Measurements from ENCODE around the gene TSPAN32.
"Not testable (repeated sequence)": the region's sequence is repeated elsewhere in the genome, so short reads cannot be mapped to it uniquely, and the experiment has no call there.

TSPAN32 gene

DNA sequence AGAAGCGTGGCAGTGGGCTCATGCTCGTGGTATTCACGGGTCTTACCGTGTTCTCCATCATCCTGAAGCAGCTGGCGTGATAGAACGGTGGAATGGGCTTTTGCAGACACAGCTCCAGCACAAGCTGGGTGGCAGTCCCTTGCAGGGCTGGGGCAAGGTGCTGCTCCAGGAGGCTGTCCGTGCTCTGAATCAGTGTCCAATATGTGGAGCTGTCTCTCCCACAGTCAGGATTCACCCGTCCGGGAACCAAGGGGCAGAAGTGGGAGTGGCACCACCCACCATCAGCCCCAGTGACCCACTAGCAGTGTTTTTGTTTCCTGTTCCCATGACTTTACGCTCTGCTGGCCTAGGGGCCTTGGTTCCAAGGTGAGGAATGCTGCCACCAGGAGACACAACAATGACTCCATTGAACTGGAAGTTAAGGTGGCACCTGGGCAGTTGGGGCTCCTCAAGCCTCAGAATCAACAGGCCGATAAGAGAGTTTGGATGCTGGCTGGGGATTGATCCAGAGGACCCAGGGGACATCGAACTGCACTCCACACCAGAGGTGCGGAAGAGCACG, 58.3 kb downstream of the TSPAN32 start:
- no peaks in the 10 kb centered on the region for H3K4me1 Mint-ChIP-seq
- H3K9me3 Mint-ChIP-seq: peaks cover 3% of the 10 kb centered on the region
- H3K4me3 Mint-ChIP-seq: no peak overlapping the region
- TF ChIP-seq, protein P1, sequence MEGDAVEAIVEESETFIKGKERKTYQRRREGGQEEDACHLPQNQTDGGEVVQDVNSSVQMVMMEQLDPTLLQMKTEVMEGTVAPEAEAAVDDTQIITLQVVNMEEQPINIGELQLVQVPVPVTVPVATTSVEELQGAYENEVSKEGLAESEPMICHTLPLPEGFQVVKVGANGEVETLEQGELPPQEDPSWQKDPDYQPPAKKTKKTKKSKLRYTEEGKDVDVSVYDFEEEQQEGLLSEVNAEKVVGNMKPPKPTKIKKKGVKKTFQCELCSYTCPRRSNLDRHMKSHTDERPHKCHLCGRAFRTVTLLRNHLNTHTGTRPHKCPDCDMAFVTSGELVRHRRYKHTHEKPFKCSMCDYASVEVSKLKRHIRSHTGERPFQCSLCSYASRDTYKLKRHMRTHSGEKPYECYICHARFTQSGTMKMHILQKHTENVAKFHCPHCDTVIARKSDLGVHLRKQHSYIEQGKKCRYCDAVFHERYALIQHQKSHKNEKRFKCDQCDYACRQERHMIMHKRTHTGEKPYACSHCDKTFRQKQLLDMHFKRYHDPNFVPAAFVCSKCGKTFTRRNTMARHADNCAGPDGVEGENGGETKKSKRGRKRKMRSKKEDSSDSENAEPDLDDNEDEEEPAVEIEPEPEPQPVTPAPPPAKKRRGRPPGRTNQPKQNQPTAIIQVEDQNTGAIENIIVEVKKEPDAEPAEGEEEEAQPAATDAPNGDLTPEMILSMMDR (IDR thresholded peaks at IDR 0.05; ENCODE audit: unreplicated experiment in 3 of 3): no peak
- H3K36me3 Mint-ChIP-seq (ENCODE audit: low read depth): no peaks in the 10 kb centered on the region
- H3K27me3 Mint-ChIP-seq (ENCODE audit: low read depth): peaks cover 11% of the 10 kb centered on the region
- H3K27ac Mint-ChIP-seq: no peak overlapping the region

DNA sequence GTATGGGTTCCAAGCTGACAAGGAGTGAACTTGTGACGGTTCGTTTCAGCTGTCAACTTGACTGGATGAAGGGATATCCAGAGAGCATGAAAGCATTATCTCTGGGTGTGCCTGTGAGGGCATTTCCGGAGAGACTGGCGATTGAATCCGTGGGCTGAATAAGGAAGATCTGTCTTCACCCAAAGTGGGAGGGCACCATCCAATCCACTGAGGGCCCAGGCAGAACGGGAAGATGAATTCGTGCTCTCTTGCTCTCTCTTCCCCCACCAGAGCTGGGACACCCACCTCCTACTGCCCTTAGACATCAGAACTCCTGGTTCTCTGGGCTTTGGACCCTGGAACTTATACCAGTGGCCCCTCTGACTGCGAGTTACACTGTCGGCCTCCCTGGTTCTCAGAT, 59.8 kb downstream of the TSPAN32 start:
- TF ChIP-seq, protein P1 (IDR thresholded peaks at IDR 0.05; ENCODE audit: unreplicated experiment in 3 of 3): no peak
- Mint-ChIP-seq H3K9me3 (peaks cover under 1% of the 10 kb centered on the region), H3K4me3 (no peak overlapping the region), H3K27ac (no peak overlapping the region), H3K4me1 (no peaks in the 10 kb centered on the region), H3K27me3 (ENCODE audit: low read depth) (peaks cover 6% of the 10 kb centered on the region), H3K36me3 (ENCODE audit: low read depth) (no peaks in the 10 kb centered on the region)

DNA sequence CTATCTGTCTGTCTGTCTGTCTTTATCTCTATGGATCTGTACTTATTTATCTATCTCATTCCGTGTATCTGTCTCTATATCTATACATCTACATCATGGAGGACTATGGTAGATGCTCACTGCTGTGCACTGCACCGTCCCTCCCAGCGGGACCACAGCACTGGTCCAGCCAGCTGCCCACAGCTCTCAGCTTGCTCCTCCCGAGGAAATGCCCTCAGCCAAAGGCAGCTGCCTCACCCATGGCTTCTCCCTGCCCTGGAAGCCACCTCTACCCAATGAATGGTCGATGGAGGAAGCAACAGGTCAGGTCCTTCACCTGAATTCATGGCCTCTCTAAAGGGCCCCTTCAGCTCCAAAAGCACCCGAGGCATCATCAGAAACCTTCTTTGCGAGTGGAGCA, 60.6 kb downstream of the TSPAN32 start:
- Mint-ChIP-seq H3K36me3 (ENCODE audit: low read depth) (no peaks in the 10 kb centered on the region), H3K4me1 (no peaks in the 10 kb centered on the region), H3K27me3 (ENCODE audit: low read depth) (peaks cover 6% of the 10 kb centered on the region), H3K27ac (no peak overlapping the region), H3K4me3 (no peak overlapping the region), H3K9me3 (no peaks in the 10 kb centered on the region)
- TF ChIP-seq, protein P1 (IDR thresholded peaks at IDR 0.05; ENCODE audit: unreplicated experiment in 3 of 3): no peak

DNA sequence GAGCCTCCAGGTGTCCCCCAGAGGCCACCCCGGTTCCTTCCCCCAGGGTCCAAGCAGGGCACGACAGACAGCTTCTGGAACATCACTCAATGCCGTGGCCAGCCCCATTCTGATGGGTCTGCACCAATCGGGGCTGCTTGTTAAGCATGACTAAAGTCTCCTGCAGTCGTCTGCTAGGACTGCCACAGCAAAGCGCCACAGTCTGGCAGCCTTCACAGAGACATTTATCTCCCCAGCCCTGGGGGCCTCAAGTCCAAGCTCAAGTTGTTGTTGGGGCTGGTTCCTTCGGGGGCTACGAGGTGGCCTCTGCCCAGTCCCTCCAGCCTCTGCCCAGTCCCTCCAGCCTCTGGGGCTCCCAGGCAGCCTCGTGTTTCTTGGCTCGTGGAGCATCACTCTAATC, 61.3 kb downstream of the TSPAN32 start:
- Mint-ChIP-seq H3K36me3 (ENCODE audit: low read depth) (no peaks in the 10 kb centered on the region), H3K4me1 (no peaks in the 10 kb centered on the region), H3K27ac (no peak overlapping the region), H3K27me3 (ENCODE audit: low read depth) (peaks cover 6% of the 10 kb centered on the region), H3K9me3 (no peaks in the 10 kb centered on the region), H3K4me3 (no peak overlapping the region)
- TF ChIP-seq, protein P1 (IDR thresholded peaks at IDR 0.05; ENCODE audit: unreplicated experiment in 3 of 3): no peak

DNA sequence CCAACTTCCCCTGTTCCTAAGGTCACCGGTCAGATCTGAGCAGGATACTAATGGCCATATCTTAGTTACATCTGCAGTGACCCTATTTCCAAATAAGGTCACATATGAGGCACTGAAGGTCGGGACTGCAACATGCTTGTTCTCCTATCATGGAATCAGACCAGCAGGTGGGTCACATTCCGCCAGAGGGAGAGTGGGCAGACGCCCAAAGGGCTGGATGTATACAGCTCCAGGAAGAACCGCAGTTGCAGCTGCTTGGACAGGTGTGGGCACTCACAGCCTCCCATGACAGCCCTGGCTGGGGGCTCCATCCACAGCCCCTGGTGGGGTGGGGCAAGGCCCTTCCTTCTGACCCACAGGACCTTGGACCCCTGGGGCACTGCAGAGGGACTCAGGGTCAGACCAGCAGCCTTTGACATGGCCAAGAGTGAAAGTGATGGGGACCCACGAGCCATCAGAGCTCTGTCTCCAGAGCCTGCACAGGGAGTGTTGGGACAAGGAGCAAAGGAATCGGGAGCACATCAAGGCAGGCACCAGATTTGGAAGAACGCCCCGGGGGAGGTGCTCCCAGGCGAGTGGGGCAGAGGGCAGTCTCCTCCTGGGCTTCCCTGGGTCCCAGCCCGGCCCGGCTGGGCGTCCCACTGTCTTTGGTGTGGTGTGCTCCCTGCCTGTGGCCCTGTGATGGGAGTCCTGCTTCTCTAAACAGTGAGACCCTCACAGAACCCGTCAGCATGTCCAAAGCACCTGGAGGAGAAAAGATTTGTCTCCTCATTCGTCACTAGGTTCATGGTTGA, 62.0 kb downstream of the TSPAN32 start:
- no peak overlapping the region for H3K4me3 Mint-ChIP-seq
- H3K36me3 Mint-ChIP-seq (ENCODE audit: low read depth): no peaks in the 10 kb centered on the region
- no peaks in the 10 kb centered on the region for H3K4me1 Mint-ChIP-seq

DNA sequence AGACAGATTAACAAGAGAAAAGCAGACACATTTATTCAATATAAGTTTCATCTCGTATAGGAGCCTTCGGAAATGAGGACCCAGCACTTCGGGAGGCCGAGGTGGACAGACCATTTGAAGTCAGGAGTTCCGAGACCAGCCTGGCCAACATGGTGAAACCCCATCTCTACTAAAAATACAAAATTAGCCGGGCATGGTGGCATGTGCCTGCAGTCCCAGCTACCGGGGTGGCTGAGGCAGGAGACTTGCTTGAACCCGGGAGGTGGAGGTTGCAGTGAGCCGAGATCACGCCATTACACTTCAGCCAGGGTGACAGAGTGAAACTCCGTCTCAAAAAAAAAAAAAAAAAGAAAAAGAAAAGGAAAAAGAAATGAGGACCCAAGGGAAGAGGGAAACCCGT, 62.6 kb downstream of the TSPAN32 start:
- not testable (repeated sequence) for H3K4me3 Mint-ChIP-seq; H3K4me1 Mint-ChIP-seq; H3K27me3 Mint-ChIP-seq (ENCODE audit: low read depth); H3K27ac Mint-ChIP-seq; H3K9me3 Mint-ChIP-seq; H3K36me3 Mint-ChIP-seq (ENCODE audit: low read depth)

More for the DNA sequence above, 62.0 kb downstream of the TSPAN32 start:
- H3K27ac Mint-ChIP-seq: no peak overlapping the region
- peaks cover 6% of the 10 kb centered on the region for H3K27me3 Mint-ChIP-seq (ENCODE audit: low read depth)
- TF ChIP-seq, protein P1 (IDR thresholded peaks at IDR 0.05; ENCODE audit: unreplicated experiment in 3 of 3): no peak
- no peaks in the 10 kb centered on the region for H3K9me3 Mint-ChIP-seq

All from nephron (organoid).